Renal cortical epithelial cell (primary cell): ENCODE measurements around the gene CPN2. TPM values are rescaled to one million over a fixed set of nuclear protein-coding genes. Genes with fewer than 3 reads are reported as not detected.
A peak's percentile ranks its signal among the peaks of the same experiment; 100 is the strongest.

Experiments used
- DNase-seq: peaks from one replicate; pipeline ENCODE4 v3.0.0-alpha.2; 2011; ENCODE audit warnings: low read depth
- total RNA-seq: library from RNA; depleted of rRNA; stranded (reverse); fragments of >200 nt; gene quantifications from 2 replicates; pipeline ENCODE4 v1.2.3, GENCODE V29; 2014

Gene CPN2
- total RNA-seq, 1 donor from 2014 or later, result 0.05 TPM

GRCh38 chr3:194313560-194314387 is 37.4 kb downstream of the CPN2 start:
- no peak for DNase-seq

- peak; percentile 81 for DNase-seq
These were observed 38.3 kb downstream of the CPN2 start for GRCh38 chr3:194312743-194313281.

DNA sequence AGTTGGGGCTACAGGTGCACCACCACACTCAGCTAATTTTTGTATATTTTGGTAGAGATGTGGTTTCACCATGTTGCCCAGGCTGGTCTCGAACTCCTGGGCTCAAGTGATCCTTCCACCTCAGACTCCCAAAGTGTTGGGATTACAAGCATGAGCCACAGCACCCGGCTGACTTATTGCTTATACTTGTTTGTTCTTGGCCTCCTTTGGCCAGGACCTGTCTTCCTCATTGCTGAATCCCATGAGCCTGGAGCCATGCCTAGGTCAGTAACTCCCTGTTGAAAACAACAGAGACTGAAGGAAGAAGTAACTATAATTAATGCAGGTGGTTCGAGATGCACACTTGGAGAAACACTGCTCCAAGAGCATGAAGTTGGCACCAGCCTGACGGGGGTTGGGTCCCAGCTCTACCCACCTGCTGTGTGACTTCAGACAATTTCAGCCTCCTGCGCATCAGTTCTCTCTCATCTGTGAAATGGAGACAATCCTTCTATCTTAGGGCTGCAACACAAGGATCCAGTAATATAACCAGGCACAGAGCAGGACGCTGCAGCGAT is 38.9 kb downstream of the CPN2 start:
- no peak for DNase-seq

DNA sequence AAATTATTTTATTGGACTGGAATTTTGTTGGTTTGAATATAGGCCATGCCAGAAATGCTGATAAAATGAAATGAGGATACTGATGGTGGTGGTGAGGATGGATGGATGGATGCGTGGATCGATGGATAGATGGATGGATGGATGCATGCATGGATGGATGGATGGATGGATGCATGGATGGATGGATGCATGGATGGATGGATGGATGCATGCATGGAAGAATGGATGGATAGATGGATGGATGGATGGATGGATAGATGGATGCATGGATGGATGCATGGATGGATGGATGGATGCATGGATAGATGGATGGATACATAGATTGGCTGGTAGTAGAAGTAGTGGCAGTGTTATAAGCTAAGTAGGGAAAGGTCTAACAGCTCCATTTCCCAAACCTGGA is 40.1 kb downstream of the CPN2 start:
- no peak for DNase-seq

GRCh38 chr3:194310060-194310835 is 40.9 kb downstream of the CPN2 start:
- no peak for DNase-seq

GRCh38 chr3:194308601-194309449 is 42.3 kb downstream of the CPN2 start:
- peak; percentile 81 for DNase-seq

DNA sequence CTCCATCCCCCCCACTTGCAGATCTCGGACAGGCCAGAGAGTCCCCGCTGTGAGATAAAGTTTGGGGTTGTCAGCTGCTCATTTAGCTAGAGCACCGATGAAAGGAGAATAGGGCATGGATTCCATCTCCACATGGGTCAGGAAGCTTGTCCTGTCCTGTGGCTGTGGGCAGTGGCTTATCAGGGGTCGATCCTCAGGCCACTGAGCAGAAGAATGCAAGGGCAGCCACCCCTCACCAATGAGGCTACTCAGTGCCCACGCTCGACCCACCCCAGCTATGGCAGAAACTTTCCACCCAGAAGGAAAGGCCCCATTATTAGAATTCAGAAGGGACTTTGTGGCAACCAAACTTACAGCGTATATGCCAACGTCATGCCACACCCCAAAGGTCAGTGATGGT is 43.3 kb downstream of the CPN2 start:
- DNase-seq, result no peak

DNA sequence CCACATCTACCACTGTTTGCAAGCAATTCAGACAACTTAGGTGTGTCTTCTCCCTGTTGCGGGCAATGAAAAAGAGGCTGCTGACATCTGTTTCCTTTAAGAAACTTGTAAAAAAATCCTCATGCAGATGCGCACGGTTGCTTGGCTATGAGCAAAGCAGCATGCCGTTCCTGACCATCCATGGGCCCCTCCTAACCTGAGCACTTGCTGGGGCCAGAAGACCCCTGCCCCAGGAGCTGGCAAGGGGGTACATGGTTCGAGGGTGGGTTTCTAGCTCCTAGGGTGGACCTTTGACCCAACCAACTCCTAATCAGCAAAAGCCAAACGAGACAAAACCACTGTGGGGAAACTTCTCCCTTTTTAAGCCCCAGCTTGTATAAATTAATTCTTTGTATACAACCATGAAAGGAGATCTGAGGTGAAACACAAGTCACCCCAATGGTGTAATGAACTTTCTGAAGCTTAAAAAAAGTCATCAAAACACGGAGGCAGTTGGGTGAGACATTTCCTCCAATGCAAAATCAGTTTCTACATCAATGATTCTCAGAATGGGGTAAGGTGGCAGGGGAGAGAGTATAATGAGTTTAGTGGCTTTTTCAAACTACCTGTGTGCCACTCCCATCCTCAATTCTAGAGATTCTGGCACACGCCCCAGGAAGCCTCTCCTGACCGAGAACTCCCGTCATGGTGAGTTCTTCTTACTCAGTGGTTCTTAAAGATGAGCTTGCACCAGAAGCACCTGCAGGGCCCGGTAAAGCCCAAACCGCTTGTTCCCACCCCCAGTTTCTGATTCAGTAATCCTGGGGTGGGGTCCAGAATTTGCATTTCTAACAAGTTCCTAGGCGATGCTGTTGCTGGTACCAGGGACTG is 44.1 kb downstream of the CPN2 start:
- DNase-seq, result no peak

DNA sequence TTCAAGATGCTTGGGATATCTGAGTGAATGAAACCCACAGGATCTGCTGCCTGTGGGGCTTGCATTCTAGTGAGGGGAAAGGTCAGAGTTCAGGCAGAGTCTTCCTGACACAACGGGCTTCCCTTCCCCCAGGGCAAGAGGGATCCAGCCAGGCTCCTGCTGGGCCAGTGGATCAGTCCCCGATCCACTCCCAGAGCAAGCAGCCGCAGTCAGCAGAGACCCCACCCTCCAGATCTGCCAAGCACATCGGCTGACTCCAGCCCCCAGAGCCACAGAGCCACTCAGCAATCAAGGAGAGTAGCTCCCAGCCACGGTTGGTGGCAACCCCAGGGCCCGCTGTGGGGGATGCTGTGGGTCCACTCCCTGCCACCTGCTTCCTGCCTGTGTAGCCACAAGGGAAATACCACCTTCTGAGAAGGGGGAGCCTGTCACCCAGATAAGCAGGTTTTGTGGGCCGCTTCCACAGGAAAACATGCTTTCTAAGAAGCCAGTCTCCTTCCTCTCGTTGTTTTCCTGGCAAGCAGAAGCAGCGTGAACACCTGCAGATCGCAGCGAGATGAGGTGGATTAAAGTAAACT is 44.9 kb downstream of the CPN2 start:
- DNase-seq, result no peak

DNA sequence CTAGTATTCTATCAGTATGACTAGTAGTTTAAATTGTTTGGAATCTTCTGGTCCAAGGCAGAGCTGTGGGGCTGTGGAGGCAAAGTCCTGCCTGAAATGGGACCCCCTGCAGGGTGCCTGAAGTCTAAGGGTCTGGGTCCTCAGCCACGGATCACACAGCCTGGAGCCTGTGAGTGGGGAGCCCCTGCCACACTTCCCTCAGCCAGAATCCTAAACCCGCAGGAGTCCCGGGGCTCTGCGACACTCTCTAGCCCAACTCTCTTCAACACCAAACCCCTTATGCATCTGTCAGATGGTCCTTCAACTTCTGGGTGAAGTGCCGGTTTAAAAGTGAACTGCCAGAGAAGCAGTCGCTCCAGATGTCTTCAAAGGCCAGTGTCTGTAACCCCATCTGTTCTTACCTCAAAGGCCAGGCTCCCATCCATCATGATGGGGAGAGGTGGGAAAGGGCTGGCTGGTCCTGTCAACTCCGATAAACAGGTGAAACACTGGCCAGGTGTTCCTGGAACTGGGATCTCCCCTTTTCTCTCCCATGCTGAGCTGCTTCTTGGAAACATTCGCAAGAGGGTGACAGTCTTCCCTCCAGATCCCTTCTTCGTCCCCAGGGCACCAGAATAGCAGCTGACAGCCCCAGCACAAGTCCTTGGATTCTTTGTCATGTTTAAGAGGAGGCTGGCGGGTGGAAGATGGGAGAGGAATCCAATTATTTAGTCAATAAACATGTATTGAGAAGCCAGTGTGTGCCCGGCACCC is 45.6 kb downstream of the CPN2 start:
- DNase-seq, result no peak

GRCh38 chr3:194304186-194304917 is 46.8 kb downstream of the CPN2 start:
- no peak for DNase-seq

- DNase-seq, result no peak
These were observed 47.4 kb downstream of the CPN2 start for GRCh38 chr3:194303749-194304148.

DNA sequence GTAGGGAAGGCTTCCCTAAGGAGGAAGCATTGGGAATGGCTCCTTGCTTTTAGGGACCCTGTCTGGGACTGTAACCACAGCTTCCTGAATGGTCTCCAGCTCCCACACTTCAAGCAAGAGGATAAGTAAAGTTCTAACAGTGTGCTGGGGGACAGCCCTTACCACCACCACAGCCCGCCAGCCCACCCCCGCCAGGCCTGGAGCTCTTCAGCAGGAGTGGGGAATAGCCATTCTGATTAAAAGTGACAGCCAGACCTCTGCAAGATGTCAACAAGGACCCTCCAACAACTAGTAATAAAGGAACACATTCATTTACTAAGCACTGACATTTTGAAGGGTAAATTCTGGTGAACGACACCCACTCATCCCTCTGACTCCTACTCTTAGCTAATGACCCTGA is 49.4 kb downstream of the CPN2 start:
- DNase-seq, result no peak

GRCh38 chr3:194300936-194301335 is 50.2 kb downstream of the CPN2 start:
- DNase-seq, result no peak

DNA sequence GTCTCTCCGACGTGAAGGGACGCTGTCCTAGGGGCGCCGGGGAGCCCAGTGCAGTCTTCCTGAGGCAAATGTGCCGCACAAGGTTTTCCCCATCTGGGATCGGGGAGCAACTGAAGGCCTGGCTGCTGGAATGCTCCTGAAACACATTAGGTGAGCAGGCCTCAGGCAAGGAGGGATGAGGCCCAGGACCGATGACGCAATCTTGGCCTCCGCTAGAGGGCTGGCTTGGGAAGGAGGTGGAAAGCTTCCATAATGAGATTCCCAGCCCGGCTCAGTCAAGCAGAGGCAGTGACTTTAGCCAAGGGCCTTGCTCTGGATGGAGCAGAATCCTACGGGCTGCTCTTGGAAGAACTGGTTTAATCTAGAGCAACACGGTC is 50.8 kb downstream of the CPN2 start:
- DNase-seq, result peak; percentile 89

GRCh38 chr3:194298331-194299227 is 52.5 kb downstream of the CPN2 start:
- DNase-seq, result peak; percentile 49

- peak; percentile 98 for DNase-seq
These were observed 54.5 kb downstream of the CPN2 start for GRCh38 chr3:194296454-194297263.
